ENCODE data around the gene SMNDC1. TPM values are rescaled to one million over a fixed set of nuclear protein-coding genes. Genes with fewer than 3 reads are reported as not detected.
"Not testable (repeated sequence)": the region's sequence is repeated elsewhere in the genome, so short reads cannot be mapped to it uniquely, and the experiment has no call there.

The SMNDC1 gene
- total RNA-seq, 2 donors from 2014 or later, result 33.7 to 50.4 TPM

GRCh38 chr10:110340122-110340521 is 35.4 kb upstream of the SMNDC1 start:
- H3K27me3 Mint-ChIP-seq, result peaks cover 34% of the 10 kb centered on the region
- ATAC-seq (no peak), DNase-seq (no peak)
- no peaks in the 10 kb centered on the region for H3K9me3 ChIP-seq (ENCODE audit: control insufficient read depth, low read length, poor library complexity, severe bottlenecking)
- peaks cover 7% of the 10 kb centered on the region for H3K36me3 Mint-ChIP-seq (ENCODE audit: low read depth)
- H3K4me1 Mint-ChIP-seq, result peaks cover 27% of the 10 kb centered on the region
- H3K27ac Mint-ChIP-seq, result no peak overlapping the region
- H3K4me3 Mint-ChIP-seq, result no peak overlapping the region

GRCh38 chr10:110337906-110338305 is 33.2 kb upstream of the SMNDC1 start:
- H3K4me1 Mint-ChIP-seq, result peaks cover 26% of the 10 kb centered on the region
- H3K36me3 Mint-ChIP-seq (ENCODE audit: low read depth), result peaks cover 7% of the 10 kb centered on the region
- DNase-seq (no peak), ATAC-seq (no peak)
- H3K4me3 Mint-ChIP-seq, result no peak overlapping the region
- no peaks in the 10 kb centered on the region for H3K9me3 ChIP-seq (ENCODE audit: control insufficient read depth, low read length, poor library complexity, severe bottlenecking)
- no peak overlapping the region for H3K27ac Mint-ChIP-seq
- peaks cover 28% of the 10 kb centered on the region for H3K27me3 Mint-ChIP-seq

DNA sequence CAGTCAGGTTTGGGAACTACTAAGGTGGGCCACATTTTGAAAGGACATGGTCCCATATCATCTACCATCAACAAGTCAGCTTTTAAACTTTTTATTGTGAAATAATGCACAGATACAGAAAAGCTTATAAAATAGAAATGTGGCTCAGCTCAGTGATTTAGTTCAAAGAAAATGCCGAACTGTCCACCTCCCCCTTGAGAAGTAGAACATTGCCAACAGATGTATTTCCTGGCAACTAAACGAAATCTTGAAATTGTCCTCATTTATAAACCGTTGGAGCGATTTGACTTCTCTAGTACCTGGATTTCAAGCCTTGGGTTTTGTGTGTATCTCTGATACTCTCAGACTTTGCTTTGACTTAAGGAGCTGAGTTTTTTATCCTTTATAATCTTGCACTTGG is 32.7 kb upstream of the SMNDC1 start:
- Mint-ChIP-seq H3K4me3 (no peak overlapping the region), H3K27ac (no peak overlapping the region), H3K36me3 (ENCODE audit: low read depth) (peaks cover 6% of the 10 kb centered on the region), H3K4me1 (peaks cover 26% of the 10 kb centered on the region), H3K27me3 (peaks cover 22% of the 10 kb centered on the region)
- no peak for ATAC-seq
- DNase-seq, result no peak
- H3K9me3 ChIP-seq (ENCODE audit: control insufficient read depth, low read length, poor library complexity, severe bottlenecking), result no peaks in the 10 kb centered on the region

DNA sequence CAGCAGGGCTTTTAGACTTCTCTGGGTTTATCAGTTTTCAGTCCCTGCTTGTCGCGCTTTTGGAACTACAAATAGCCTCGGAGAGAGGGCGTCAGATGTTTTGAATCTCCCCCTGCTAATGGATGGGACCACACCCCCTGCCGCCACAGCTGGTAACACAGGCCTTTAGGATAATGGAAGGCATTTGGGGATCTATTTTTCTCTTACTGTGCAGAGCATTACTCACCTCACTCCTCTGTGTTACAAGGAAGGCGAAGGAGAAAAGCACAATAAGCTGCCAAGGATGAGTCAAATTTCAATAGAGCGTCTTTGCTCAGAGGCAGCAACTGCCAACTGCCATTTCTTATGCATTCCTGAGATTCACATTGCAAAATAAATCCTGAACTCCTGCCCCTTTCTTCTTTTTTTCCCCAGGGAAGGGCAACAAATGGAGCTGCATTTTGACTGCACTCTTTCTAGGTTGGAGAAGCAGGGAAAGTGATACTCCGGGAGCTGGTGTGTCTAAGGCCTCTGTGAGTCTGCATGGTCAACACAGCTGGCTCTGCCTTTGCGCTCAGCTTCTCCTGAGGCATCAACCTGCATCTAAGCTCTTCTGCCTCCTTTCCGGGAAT is 31.5 kb upstream of the SMNDC1 start:
- Mint-ChIP-seq H3K4me1 (peaks cover 26% of the 10 kb centered on the region), H3K4me3 (no peak overlapping the region), H3K27me3 (peaks cover 21% of the 10 kb centered on the region), H3K27ac (no peak overlapping the region), H3K36me3 (ENCODE audit: low read depth) (peaks cover 6% of the 10 kb centered on the region)
- DNase-seq (no peak), ATAC-seq (no peak)
- no peaks in the 10 kb centered on the region for H3K9me3 ChIP-seq (ENCODE audit: control insufficient read depth, low read length, poor library complexity, severe bottlenecking)

GRCh38 chr10:110335314-110336064 is 30.8 kb upstream of the SMNDC1 start:
- DNase-seq, result no peak
- H3K9me3 ChIP-seq (ENCODE audit: control insufficient read depth, low read length, poor library complexity, severe bottlenecking), result no peaks in the 10 kb centered on the region
- peaks cover 26% of the 10 kb centered on the region for H3K4me1 Mint-ChIP-seq
- peak; percentile 50 for ATAC-seq
- H3K36me3 Mint-ChIP-seq (ENCODE audit: low read depth), result peaks cover 6% of the 10 kb centered on the region
- H3K27ac Mint-ChIP-seq, result peak overlapping the region; percentile 8
- H3K4me3 Mint-ChIP-seq, result no peak overlapping the region
- peaks cover 15% of the 10 kb centered on the region for H3K27me3 Mint-ChIP-seq

GRCh38 chr10:110334061-110334656 is 29.4 kb upstream of the SMNDC1 start:
- Mint-ChIP-seq H3K27ac (no peak overlapping the region), H3K4me3 (no peak overlapping the region), H3K36me3 (ENCODE audit: low read depth) (peaks cover 4% of the 10 kb centered on the region), H3K27me3 (peaks cover 7% of the 10 kb centered on the region), H3K4me1 (peaks cover 22% of the 10 kb centered on the region)
- DNase-seq (no peak), ATAC-seq (no peak)
- no peaks in the 10 kb centered on the region for H3K9me3 ChIP-seq (ENCODE audit: control insufficient read depth, low read length, poor library complexity, severe bottlenecking)

DNA sequence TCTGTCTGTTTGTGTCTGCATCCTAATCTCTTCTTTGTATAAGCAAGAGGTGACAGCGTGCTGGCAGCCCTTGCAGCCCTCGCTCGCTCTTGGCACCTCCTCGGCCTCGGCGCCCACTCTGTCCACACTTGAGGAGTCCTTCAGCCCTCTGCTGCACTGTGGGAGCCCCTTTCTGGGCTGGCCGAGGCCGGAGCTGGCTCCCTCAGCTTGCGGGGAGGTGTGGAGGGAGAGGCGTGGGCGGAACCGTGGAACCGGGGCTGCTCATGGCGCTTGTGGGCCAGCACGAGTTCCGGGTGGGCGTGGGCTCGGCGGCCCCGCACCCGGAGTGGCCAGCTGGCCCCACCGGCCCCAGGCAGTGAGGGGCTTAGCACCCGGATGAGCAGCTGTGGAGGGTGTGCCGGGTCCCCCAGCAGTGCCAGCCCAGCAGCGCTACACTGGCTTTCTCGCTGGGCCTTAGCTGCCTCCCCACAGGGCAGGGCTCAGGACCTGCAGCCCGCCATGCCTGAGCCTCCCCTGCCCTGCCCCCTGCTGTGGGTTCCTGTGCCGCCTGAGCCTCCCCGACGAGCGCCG is 26.6 kb upstream of the SMNDC1 start:
- H3K4me1 Mint-ChIP-seq, result peaks cover 11% of the 10 kb centered on the region
- DNase-seq; H3K9me3 ChIP-seq (ENCODE audit: control insufficient read depth, low read length, poor library complexity, severe bottlenecking); ATAC-seq; H3K4me3 Mint-ChIP-seq; H3K36me3 Mint-ChIP-seq (ENCODE audit: low read depth); H3K27ac Mint-ChIP-seq; H3K27me3 Mint-ChIP-seq: not testable (repeated sequence)

DNA sequence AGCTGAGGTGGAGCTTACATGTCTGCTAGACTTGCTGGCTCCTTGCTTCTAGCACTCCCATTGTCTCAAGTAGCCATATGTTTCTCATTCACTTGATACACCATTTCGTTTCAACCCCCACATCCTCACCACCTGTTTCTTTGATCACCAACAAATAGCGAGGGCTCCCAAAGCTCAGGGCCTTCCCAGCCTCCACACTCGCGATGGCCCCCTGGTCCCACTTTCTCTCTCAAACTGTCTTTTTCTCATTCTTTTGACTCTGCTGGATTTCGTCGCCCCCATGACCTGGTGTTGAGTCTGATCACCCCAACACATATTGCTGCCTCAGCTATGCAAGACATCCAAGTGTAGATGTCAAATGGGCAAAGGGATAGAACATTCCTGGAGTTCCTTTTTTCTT is 26.0 kb upstream of the SMNDC1 start:
- H3K4me1 Mint-ChIP-seq, result peaks cover 7% of the 10 kb centered on the region
- no peak for DNase-seq
- H3K9me3 ChIP-seq (ENCODE audit: control insufficient read depth, low read length, poor library complexity, severe bottlenecking), result no peaks in the 10 kb centered on the region
- peaks cover 4% of the 10 kb centered on the region for H3K27me3 Mint-ChIP-seq
- no peak overlapping the region for H3K27ac Mint-ChIP-seq
- H3K4me3 Mint-ChIP-seq, result no peak overlapping the region
- peaks cover 3% of the 10 kb centered on the region for H3K36me3 Mint-ChIP-seq (ENCODE audit: low read depth)
- ATAC-seq, result no peak

DNA sequence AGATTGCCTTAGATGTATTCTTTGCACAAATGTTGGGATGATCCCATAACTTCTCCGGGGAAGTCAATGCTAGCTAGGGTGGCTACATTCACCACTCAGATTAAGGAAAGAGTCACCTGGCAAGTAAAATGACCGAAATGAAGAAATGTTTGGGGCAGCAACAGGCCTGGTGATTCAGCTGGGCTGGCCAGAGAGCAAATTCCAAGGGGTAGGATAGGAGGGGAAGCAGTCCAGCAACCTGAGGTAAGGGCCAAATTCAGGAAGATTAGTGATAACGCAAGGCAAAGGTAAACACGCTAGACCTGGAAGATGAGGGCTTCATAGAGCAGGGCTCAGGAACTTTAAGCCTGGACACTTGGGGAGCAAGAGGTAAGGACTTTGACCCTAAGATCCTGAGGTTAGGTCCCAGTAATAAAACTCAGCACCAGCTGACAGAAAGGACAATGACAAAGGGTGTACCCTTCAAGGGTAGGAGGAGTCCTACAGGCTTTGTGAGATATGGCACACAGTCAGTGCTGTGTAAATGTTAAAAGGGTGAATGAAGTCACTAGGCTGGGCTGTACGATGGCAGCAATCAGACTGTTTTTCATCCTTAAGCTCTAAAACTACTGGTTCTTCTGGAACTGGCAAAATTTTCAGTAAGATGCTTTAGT is 22.7 kb upstream of the SMNDC1 start:
- H3K4me1 Mint-ChIP-seq, result peaks cover 8% of the 10 kb centered on the region

GRCh38 chr10:110326351-110327032 is 21.8 kb upstream of the SMNDC1 start:
- Mint-ChIP-seq H3K27me3 (peaks cover 13% of the 10 kb centered on the region), H3K4me1 (peaks cover 8% of the 10 kb centered on the region), H3K27ac (no peak overlapping the region), H3K36me3 (ENCODE audit: low read depth) (peaks cover 3% of the 10 kb centered on the region), H3K4me3 (no peak overlapping the region)
- no peak for DNase-seq
- ATAC-seq, result no peak
- no peaks in the 10 kb centered on the region for H3K9me3 ChIP-seq (ENCODE audit: control insufficient read depth, low read length, poor library complexity, severe bottlenecking)

More for the DNA sequence above, 22.7 kb upstream of the SMNDC1 start:
- no peak overlapping the region for H3K27ac Mint-ChIP-seq
- no peak for ATAC-seq
- H3K27me3 Mint-ChIP-seq, result peaks cover 13% of the 10 kb centered on the region
- DNase-seq, result no peak
- H3K4me3 Mint-ChIP-seq, result no peak overlapping the region
- no peaks in the 10 kb centered on the region for H3K9me3 ChIP-seq (ENCODE audit: control insufficient read depth, low read length, poor library complexity, severe bottlenecking)
- peaks cover 3% of the 10 kb centered on the region for H3K36me3 Mint-ChIP-seq (ENCODE audit: low read depth)

GRCh38 chr10:110324805-110325280 is 20.1 kb upstream of the SMNDC1 start:
- peak; percentile 74 for ATAC-seq
- H3K4me3 Mint-ChIP-seq, result no peak overlapping the region

DNA sequence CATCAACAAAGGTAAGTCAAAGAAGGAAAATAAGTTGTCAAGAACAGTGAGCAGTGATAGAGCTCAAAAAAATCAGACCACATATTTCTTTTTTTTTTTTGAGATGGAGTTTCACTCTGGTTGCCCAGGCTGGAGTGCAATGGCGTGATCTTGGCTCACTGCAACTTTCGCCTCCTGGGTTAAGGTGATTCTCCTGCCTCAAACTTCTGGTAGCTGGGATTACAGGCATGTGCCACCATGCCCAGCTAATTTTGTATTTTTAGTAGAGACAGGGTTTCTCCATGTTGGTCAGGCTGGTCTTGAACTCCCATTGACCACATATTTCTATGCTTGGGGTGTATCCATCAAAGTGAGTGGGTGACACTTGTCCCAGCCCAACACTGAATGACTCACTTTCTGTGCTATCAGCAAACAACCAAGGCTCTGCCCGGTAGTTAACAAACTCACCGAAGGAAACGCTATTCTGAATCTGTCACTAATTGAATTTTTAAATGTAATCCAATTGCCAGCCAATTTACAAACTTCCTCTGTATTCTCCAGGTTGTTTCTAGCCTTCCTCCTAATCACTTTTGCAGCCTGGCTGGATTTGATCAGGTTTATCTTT is 19.6 kb upstream of the SMNDC1 start:
- no peaks in the 10 kb centered on the region for H3K9me3 ChIP-seq (ENCODE audit: control insufficient read depth, low read length, poor library complexity, severe bottlenecking)
- no peak for DNase-seq
- no peak overlapping the region for H3K4me3 Mint-ChIP-seq
- H3K27me3 Mint-ChIP-seq, result peaks cover 13% of the 10 kb centered on the region
- H3K36me3 Mint-ChIP-seq (ENCODE audit: low read depth), result peaks cover 4% of the 10 kb centered on the region
- H3K4me1 Mint-ChIP-seq, result peaks cover 8% of the 10 kb centered on the region
- peak overlapping the region; percentile 56 for H3K27ac Mint-ChIP-seq
- ATAC-seq, result peak; percentile 50

More at GRCh38 chr10:110324805-110325280, 20.1 kb upstream of the SMNDC1 start:
- Mint-ChIP-seq H3K27me3 (peaks cover 13% of the 10 kb centered on the region), H3K27ac (peak overlapping the region; percentile 56), H3K4me1 (peaks cover 8% of the 10 kb centered on the region), H3K36me3 (ENCODE audit: low read depth) (peaks cover under 1% of the 10 kb centered on the region)
- H3K9me3 ChIP-seq (ENCODE audit: control insufficient read depth, low read length, poor library complexity, severe bottlenecking), result no peaks in the 10 kb centered on the region
- DNase-seq, result no peak
